Left cardiac atrium (tissue), 2 donors: ENCODE results near the gene AGPAT3. TPM values are rescaled to one million over a fixed set of nuclear protein-coding genes. Genes with fewer than 3 reads are reported as not detected.

Experiments used
- total RNA-seq, 2 donors: library from RNA; stranded (reverse); fragmentation: NEBNext Ultra II Directional; extraction: Animal tissue kit (Norgen Biotek cat#: 25700); gene quantifications; one replicate each; pipeline ENCODE4 v1.2.1, GENCODE V29; 2021
- donor health status: DM: no; HTN: yes; CAD: no; lungs with severe emphysema.
- donor health status: DM: yes; HTN: yes; CAD: no.

AGPAT3 gene
- total RNA-seq, 2 donors from 2014 or later, result 65.1 to 69.4 TPM

Other genes with a start within 250 kb of the AGPAT3 start
- gene HSF2BP, start 205.7 kb upstream of the AGPAT3 start, total RNA-seq, result under 1 TPM in 1 of 2 donors, not detected in 1; 0.68 TPM
- gene RRP1B, start 205.7 kb upstream of the AGPAT3 start, total RNA-seq, result 10 to 100 TPM; 11.0 to 14.2 TPM
- 100 to 1,000 TPM; 101 to 120 TPM for gene PDXK, start 146.1 kb upstream of the AGPAT3 start, total RNA-seq
- gene CSTB, start 88.9 kb upstream of the AGPAT3 start, total RNA-seq, result 10 to 100 TPM; 33.0 to 40.2 TPM
- gene RRP1, start 75.6 kb upstream of the AGPAT3 start, total RNA-seq, result 10 to 100 TPM; 10.6 to 14.9 TPM
- gene TRAPPC10, start 147.1 kb downstream of the AGPAT3 start, total RNA-seq, result 10 to 100 TPM; 17.0 to 24.9 TPM
- 1 to 10 TPM; 1.2 to 7.0 TPM for gene PWP2, start 242.2 kb downstream of the AGPAT3 start, total RNA-seq